ENCODE measurements around the gene MICU1.

MICU1 gene

GRCh38 chr10:72340510-72341261 lies 285.2 kb downstream of the MICU1 start:
- no peaks in the 10 kb centered on the region for H3K27me3 Mint-ChIP-seq (ENCODE audit: low read depth, poor library complexity)
- no peaks in the 10 kb centered on the region for H3K9me3 Mint-ChIP-seq
- TF ChIP-seq CTCF (IDR thresholded peaks at IDR 0.05) = peak; percentile 93
- H3K4me1 Mint-ChIP-seq = peaks cover 17% of the 10 kb centered on the region
- peaks cover 26% of the 10 kb centered on the region for H3K36me3 Mint-ChIP-seq (ENCODE audit: low read depth)
- peak; percentile 83 for DNase-seq
- peak overlapping the region; percentile 51 for H3K27ac Mint-ChIP-seq
- H3K4me3 Mint-ChIP-seq = no peak overlapping the region

GRCh38 chr10:72338180-72338579 lies 287.7 kb downstream of the MICU1 start:
- Mint-ChIP-seq H3K36me3 (ENCODE audit: low read depth) (peaks cover 28% of the 10 kb centered on the region), H3K9me3 (no peaks in the 10 kb centered on the region), H3K4me1 (peaks cover 42% of the 10 kb centered on the region), H3K4me3 (no peak overlapping the region), H3K27ac (peak overlapping the region; percentile 29), H3K27me3 (ENCODE audit: low read depth, poor library complexity) (no peaks in the 10 kb centered on the region)
- no peak for DNase-seq
- TF ChIP-seq CTCF (IDR thresholded peaks at IDR 0.05) = no peak

GRCh38 chr10:72337722-72338121 lies 288.2 kb downstream of the MICU1 start:
- Mint-ChIP-seq H3K36me3 (ENCODE audit: low read depth) (peaks cover 28% of the 10 kb centered on the region), H3K27me3 (ENCODE audit: low read depth, poor library complexity) (no peaks in the 10 kb centered on the region), H3K4me1 (peaks cover 46% of the 10 kb centered on the region), H3K9me3 (no peaks in the 10 kb centered on the region), H3K27ac (no peak overlapping the region), H3K4me3 (no peak overlapping the region)
- DNase-seq = no peak
- no peak for TF ChIP-seq CTCF (IDR thresholded peaks at IDR 0.05)

- no peaks in the 10 kb centered on the region for H3K9me3 Mint-ChIP-seq
- H3K27me3 Mint-ChIP-seq (ENCODE audit: low read depth, poor library complexity) = no peaks in the 10 kb centered on the region
- no peak overlapping the region for H3K27ac Mint-ChIP-seq
- H3K36me3 Mint-ChIP-seq (ENCODE audit: low read depth) = peaks cover 28% of the 10 kb centered on the region
- peak; percentile 96 for TF ChIP-seq CTCF (IDR thresholded peaks at IDR 0.05)
- no peak overlapping the region for H3K4me3 Mint-ChIP-seq
- DNase-seq = peak; percentile 83
- H3K4me1 Mint-ChIP-seq = peaks cover 52% of the 10 kb centered on the region
These were observed 288.7 kb downstream of the MICU1 start for GRCh38 chr10:72337039-72337629.

GRCh38 chr10:72336259-72337038 lies 289.4 kb downstream of the MICU1 start:
- Mint-ChIP-seq H3K36me3 (ENCODE audit: low read depth) (peaks cover 28% of the 10 kb centered on the region), H3K27me3 (ENCODE audit: low read depth, poor library complexity) (no peaks in the 10 kb centered on the region), H3K9me3 (no peaks in the 10 kb centered on the region), H3K4me1 (peaks cover 58% of the 10 kb centered on the region), H3K4me3 (peak overlapping the region; percentile 13), H3K27ac (peak overlapping the region; percentile 82)
- DNase-seq = no peak
- no peak for TF ChIP-seq CTCF (IDR thresholded peaks at IDR 0.05)
